Spinal cord (tissue), 10 donors: ENCODE results near the gene TLE5. TPM values are rescaled to one million over a fixed set of nuclear protein-coding genes. Genes with fewer than 3 reads are reported as not detected.
A peak's percentile ranks its signal among the peaks of the same experiment; 100 is the strongest.

Source experiments
- DNase-seq, 6 donors: peaks; one replicate each; pipeline versions ENCODE4 v3.0.0 to v3.0.0-alpha.2; 2013 to 2015; ENCODE audit warnings: low spot score in 6 of 6, low read depth in 4 of 6
- H3K27ac ChIP-seq: one replicate; pipeline ENCODE4 v1.5.1; 2013; ENCODE audit warnings: low read depth, low read length, control low read depth
- H3K27me3 ChIP-seq: one replicate; pipeline ENCODE4 v1.6.1; 2013; ENCODE audit warnings: low read length; ENCODE audit not compliant: control insufficient read depth, insufficient read depth
- H3K36me3 ChIP-seq: one replicate; pipeline ENCODE4 v1.6.1; 2013; ENCODE audit warnings: low read length; ENCODE audit not compliant: control insufficient read depth, insufficient read depth
- H3K4me1 ChIP-seq: one replicate; pipeline ENCODE4 v1.6.1; 2013; ENCODE audit warnings: low read length; ENCODE audit not compliant: control insufficient read depth, insufficient read depth
- H3K4me3 ChIP-seq: one replicate; pipeline ENCODE4 v1.5.1; 2013; ENCODE audit warnings: low read depth, low read length, control low read depth
- H3K9me3 ChIP-seq: one replicate; pipeline ENCODE4 v1.6.1; 2013; ENCODE audit warnings: low read length; ENCODE audit not compliant: control insufficient read depth, insufficient read depth
- WGBS: methylation state at CpG from one replicate; pipeline ENCODE4 v1.1.5; 2013; ENCODE audit warnings: missing lambda C conversion rate; ENCODE audit not compliant: insufficient coverage; 5-methylcytosine and 5-hydroxymethylcytosine counted together
- long read RNA-seq, 4 donors: transcript quantifications; one replicate each; lab custom pipeline, GENCODE V29; 2026
- polyA plus RNA-seq, 2 donors: library from polyadenylated mRNA; unstranded; fragments of 120-200 nt; gene quantifications; one replicate each; pipeline ENCODE4 v1.2.1, GENCODE V29; 2013; ENCODE audit not compliant: insufficient read length in 2 of 2
- total RNA-seq, 2 donors: library from RNA; depleted of rRNA in 1 of 2; stranded (reverse); fragments of 120-200 nt in 1 of 2; fragments of >200 nt in 1 of 2; gene quantifications; one replicate each; pipeline versions ENCODE4 v1.2.3 to v1.2.4, GENCODE V29; 2013 to 2014
- donor health status: healthy.

The TLE5 gene, protein sequence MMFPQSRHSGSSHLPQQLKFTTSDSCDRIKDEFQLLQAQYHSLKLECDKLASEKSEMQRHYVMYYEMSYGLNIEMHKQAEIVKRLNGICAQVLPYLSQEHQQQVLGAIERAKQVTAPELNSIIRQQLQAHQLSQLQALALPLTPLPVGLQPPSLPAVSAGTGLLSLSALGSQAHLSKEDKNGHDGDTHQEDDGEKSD
- total RNA-seq (100 to 1,000 TPM; 124 to 273 TPM), polyA plus RNA-seq (1,000 to 10,000 TPM in 1 of 2 donors, 100 to 1,000 TPM in 1; 884 to 1,010 TPM)
- long read RNA-seq, donor 1, transcript AES-205 (2 exons, 367 nt): minor isoform, 6 of 215 reads
- long read RNA-seq, donor 1, transcript AES-207 (6 exons, 942 nt): minor isoform, 6 of 215 reads
- long read RNA-seq, donor 1, transcript AES-202 (7 exons, 1,608 nt): major isoform, 170 of 215 reads
- long read RNA-seq, donor 1, transcript AES-201 (7 exons, 1,884 nt): minor isoform, 6 of 215 reads
- long read RNA-seq, donor 1, partial matches to known transcripts: 12 of 215 reads
- long read RNA-seq, donor 1, other reads (novel, unspliced or antisense): 10 of 215 reads
- long read RNA-seq, donor 2, transcript AES-207 (6 exons, 942 nt): minor isoform, 7 of 113 reads
- long read RNA-seq, donor 2, transcript AES-202 (7 exons, 1,608 nt): major isoform, 61 of 113 reads
- long read RNA-seq, donor 2, transcript AES-201 (7 exons, 1,884 nt): minor isoform, 5 of 113 reads
- long read RNA-seq, donor 2, transcript AES-205 (2 exons, 367 nt): minor isoform, 18 of 113 reads
- long read RNA-seq, donor 2, partial matches to known transcripts: 5 of 113 reads
- long read RNA-seq, donor 2, other reads (novel, unspliced or antisense): 10 of 113 reads
- long read RNA-seq, donor 3, transcript AES-205 (2 exons, 367 nt): minor isoform, 24 of 218 reads
- long read RNA-seq, donor 3, transcript AES-210 (3 exons, 1,100 nt): minor isoform, 8 of 218 reads
- long read RNA-seq, donor 3, transcript AES-207 (6 exons, 942 nt): minor isoform, 6 of 218 reads
- long read RNA-seq, donor 3, transcript AES-202 (7 exons, 1,608 nt): major isoform, 64 of 218 reads
- long read RNA-seq, donor 3, partial matches to known transcripts: 109 of 218 reads
- long read RNA-seq, donor 3, other reads (novel, unspliced or antisense): 0 of 218 reads
- long read RNA-seq, donor 4, transcript AES-210 (3 exons, 1,100 nt): minor isoform, 12 of 262 reads
- long read RNA-seq, donor 4, transcript AES-207 (6 exons, 942 nt): minor isoform, 19 of 262 reads
- long read RNA-seq, donor 4, transcript AES-205 (2 exons, 367 nt): minor isoform, 14 of 262 reads
- long read RNA-seq, donor 4, transcript AES-202 (7 exons, 1,608 nt): major isoform, 171 of 262 reads
- long read RNA-seq, donor 4, partial matches to known transcripts: 30 of 262 reads
- long read RNA-seq, donor 4, other reads (novel, unspliced or antisense): 11 of 262 reads

GRCh38 chr19:3062165-3063105, at the start of gene TLE5:
Gene TLE5 (minus strand): TSS chr19:3062495. CDS start chr19:3062200, 295 bp downstream.
- Histone ChIP-seq H3K4me3 (peak within 1 kb of the TSS; percentile 88), H3K27me3 (no peaks in the 10 kb centered on the region), H3K9me3 (no peaks in the 10 kb centered on the region), H3K27ac (peak within 1 kb of the TSS; percentile 85), H3K4me1 (peaks cover 46% of the 10 kb centered on the region), H3K36me3 (peaks cover 31% of the 10 kb centered on the region)
- DNase-seq: peak in 2 of 6 donors; percentile 79 to 81
- under 1% methylated on average over 97 of the region's 111 CpGs for WGBS

DNA sequence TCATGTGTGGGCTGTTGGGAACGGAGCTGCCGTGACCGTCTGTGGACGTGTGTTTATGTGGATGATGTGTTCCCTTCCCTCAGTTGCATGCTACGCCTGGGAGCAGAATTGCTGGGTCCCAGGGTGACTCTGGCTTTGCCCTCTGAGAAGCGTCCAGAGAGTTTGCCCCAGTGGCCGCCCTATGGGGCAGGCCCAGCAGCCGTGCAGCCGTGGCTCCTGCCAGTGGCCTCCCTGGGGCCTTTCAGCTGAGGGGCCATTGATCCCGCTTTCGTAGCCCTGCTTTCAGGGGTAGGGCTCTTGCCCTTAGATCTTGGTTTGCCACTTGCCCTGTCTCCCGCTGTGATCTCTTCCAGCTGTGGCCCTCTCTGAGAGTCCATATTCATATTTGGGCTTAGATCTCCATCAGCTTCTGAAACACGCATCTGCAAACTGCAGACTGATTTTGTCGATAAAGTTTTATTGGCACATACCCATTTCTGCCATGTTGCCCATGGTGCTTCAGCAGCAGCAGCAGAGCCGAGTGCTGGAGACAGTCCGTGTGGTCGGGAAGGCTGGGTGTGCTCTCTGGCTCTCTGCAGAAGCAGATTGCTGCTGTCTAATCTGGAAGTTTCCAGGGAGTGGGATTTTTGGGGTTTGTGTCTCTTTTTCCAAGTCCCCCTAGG, 49.4 kb upstream of the TLE5 start:
- no peak overlapping the region for H3K4me3 ChIP-seq
- no peak for DNase-seq
- no peaks in the 10 kb centered on the region for H3K4me1 ChIP-seq
- H3K27me3 ChIP-seq: no peaks in the 10 kb centered on the region
- WGBS: 93% methylated on average over 17 of the region's 17 CpGs
- peaks cover 75% of the 10 kb centered on the region for H3K36me3 ChIP-seq
- H3K27ac ChIP-seq: no peak overlapping the region
- H3K9me3 ChIP-seq: no peaks in the 10 kb centered on the region

GRCh38 chr19:3110126-3110825, 48.0 kb upstream of the TLE5 start:
- no peak overlapping the region for H3K27ac ChIP-seq
- no peaks in the 10 kb centered on the region for H3K9me3 ChIP-seq
- H3K36me3 ChIP-seq: peaks cover 73% of the 10 kb centered on the region
- no peak overlapping the region for H3K4me3 ChIP-seq
- no peaks in the 10 kb centered on the region for H3K27me3 ChIP-seq
- no peak for DNase-seq
- no peaks in the 10 kb centered on the region for H3K4me1 ChIP-seq
- 96% methylated on average over 35 of the region's 37 CpGs for WGBS

DNA sequence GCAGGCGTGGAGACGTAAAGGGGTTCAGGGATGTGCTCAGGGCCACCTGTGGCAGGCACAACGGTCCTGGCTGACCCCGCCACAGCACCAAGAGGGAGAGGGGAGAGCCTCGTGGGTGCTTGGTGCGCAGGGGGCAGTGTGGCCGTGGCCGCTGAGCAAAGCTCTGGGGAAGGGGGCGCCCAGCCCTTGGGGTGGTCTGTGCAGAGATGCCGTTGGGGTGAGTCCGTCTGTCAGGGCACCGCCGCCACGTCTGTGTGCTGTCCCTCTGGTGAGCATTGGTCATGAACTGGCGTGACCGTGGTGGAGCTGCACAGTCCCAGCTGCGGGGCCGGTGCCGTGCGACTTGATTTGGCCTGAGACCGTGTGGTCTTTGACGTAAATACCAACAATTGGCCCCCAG, 47.2 kb upstream of the TLE5 start:
- H3K36me3 ChIP-seq: peaks cover 72% of the 10 kb centered on the region
- WGBS: 93% methylated on average over 22 of the region's 22 CpGs

DNA sequence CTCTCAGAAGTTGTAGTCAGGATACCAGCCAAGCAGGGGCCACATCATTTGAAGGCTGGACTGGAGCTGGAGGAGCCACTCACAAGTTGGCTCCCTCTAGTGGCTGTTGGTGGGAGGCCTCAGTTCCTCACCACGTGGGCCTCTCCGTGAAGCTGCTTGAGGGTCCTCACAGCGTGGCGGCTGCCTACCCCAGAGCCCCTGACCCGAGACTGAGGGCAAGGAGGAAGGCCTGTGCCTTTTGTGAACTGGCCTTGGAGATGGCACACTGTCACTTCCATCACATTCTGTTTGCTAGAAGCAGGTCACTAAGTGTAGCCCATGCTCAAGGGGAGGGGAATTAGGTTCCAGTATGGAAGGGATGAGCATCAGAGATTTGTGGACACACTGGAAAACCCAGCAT, 46.5 kb upstream of the TLE5 start:
- Histone ChIP-seq H3K27me3 (no peaks in the 10 kb centered on the region), H3K36me3 (peaks cover 65% of the 10 kb centered on the region), H3K9me3 (no peaks in the 10 kb centered on the region), H3K27ac (no peak overlapping the region), H3K4me1 (peaks cover 2% of the 10 kb centered on the region), H3K4me3 (no peak overlapping the region)
- peak in 2 of 6 donors; percentile 52 to 54 for DNase-seq
- WGBS: 34% methylated on average over 5 of the region's 5 CpGs

More for the DNA sequence above, 47.2 kb upstream of the TLE5 start:
- Histone ChIP-seq H3K9me3 (no peaks in the 10 kb centered on the region), H3K27ac (no peak overlapping the region), H3K27me3 (no peaks in the 10 kb centered on the region), H3K4me1 (no peaks in the 10 kb centered on the region), H3K4me3 (no peak overlapping the region)
- DNase-seq: no peak

DNA sequence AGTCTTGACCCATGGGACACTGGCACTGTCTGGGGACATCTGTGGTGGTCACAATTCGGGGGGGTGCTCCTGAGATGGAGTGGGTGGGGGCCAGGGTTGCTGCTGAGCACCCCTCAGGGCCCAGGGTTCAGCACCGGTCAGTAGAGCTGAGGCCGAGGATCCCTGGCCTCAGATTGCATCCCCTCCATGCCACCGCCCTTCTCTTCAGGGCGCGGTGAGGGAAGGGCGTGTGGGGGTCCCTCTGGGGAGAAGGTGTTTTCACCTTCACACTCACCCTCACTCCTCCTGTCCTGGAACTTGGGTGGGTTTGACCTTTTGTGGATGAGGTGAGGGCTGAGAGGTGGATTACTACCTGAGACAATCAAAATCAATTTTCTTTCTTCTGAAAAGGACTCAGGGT, 45.4 kb upstream of the TLE5 start:
- 100% methylated on average over 1 of the region's 7 CpGs for WGBS
- Histone ChIP-seq H3K9me3 (no peaks in the 10 kb centered on the region), H3K4me1 (peaks cover 7% of the 10 kb centered on the region), H3K36me3 (peaks cover 57% of the 10 kb centered on the region), H3K4me3 (no peak overlapping the region), H3K27me3 (no peaks in the 10 kb centered on the region), H3K27ac (no peak overlapping the region)
- DNase-seq: no peak

- no peak overlapping the region for H3K27ac ChIP-seq
- H3K36me3 ChIP-seq: peaks cover 53% of the 10 kb centered on the region
- peaks cover 7% of the 10 kb centered on the region for H3K4me1 ChIP-seq
- H3K9me3 ChIP-seq: no peaks in the 10 kb centered on the region
- H3K27me3 ChIP-seq: no peaks in the 10 kb centered on the region
- 98% methylated on average over 8 of the region's 17 CpGs for WGBS
- DNase-seq: no peak
- no peak overlapping the region for H3K4me3 ChIP-seq
Observed at GRCh38 chr19:3106509-3107141, 44.3 kb upstream of the TLE5 start.
